ENCODE results near the gene NCR3LG1. TPM values are rescaled to one million over a fixed set of nuclear protein-coding genes. Genes with fewer than 3 reads are reported as not detected.

The NCR3LG1 gene
- total RNA-seq, 1 donor, result 11.7 TPM

- H3K4me3 ChIP-seq (ENCODE audit: low read depth, low read length), result peak overlapping the region; percentile 80
- DNase-seq (ENCODE audit: low read depth), result peak; percentile 74
- no peak for TF ChIP-seq CTCF (IDR thresholded peaks at IDR 0.05; ENCODE audit: insufficient read depth, low read length)
Measured at GRCh38 chr11:17352950-17353820, 1.6 kb downstream of the NCR3LG1 start.

- H3K4me3 ChIP-seq (ENCODE audit: low read depth, low read length), result peak overlapping the region; percentile 80
- no peak for TF ChIP-seq CTCF (IDR thresholded peaks at IDR 0.05; ENCODE audit: insufficient read depth, low read length)
- DNase-seq (ENCODE audit: low read depth), result no peak
Measured at GRCh38 chr11:17353821-17354600, 2.4 kb downstream of the NCR3LG1 start.

- H3K4me3 ChIP-seq (ENCODE audit: low read depth, low read length), result no peak overlapping the region
- TF ChIP-seq CTCF (IDR thresholded peaks at IDR 0.05; ENCODE audit: insufficient read depth, low read length), result peak; percentile 76
- DNase-seq (ENCODE audit: low read depth), result peak; percentile 81
Measured at GRCh38 chr11:17354601-17354991, 3.0 kb downstream of the NCR3LG1 start.

GRCh38 chr11:17366495-17366894 is 14.9 kb downstream of the NCR3LG1 start:
- no peak overlapping the region for H3K4me3 ChIP-seq (ENCODE audit: low read depth, low read length)
- TF ChIP-seq CTCF (IDR thresholded peaks at IDR 0.05; ENCODE audit: insufficient read depth, low read length), result no peak
- no peak for DNase-seq (ENCODE audit: low read depth)

GRCh38 chr11:17368551-17368950 is 17.0 kb downstream of the NCR3LG1 start:
- DNase-seq (ENCODE audit: low read depth), result no peak
- TF ChIP-seq CTCF (IDR thresholded peaks at IDR 0.05; ENCODE audit: insufficient read depth, low read length), result no peak
- H3K4me3 ChIP-seq (ENCODE audit: low read depth, low read length), result no peak overlapping the region

- TF ChIP-seq CTCF (IDR thresholded peaks at IDR 0.05; ENCODE audit: insufficient read depth, low read length), result no peak
- no peak overlapping the region for H3K4me3 ChIP-seq (ENCODE audit: low read depth, low read length)
- no peak for DNase-seq (ENCODE audit: low read depth)
Measured at GRCh38 chr11:17369094-17369493, 17.5 kb downstream of the NCR3LG1 start.
